Spleen (tissue), 7 donors: Measurements from ENCODE around the gene CCNB3.

Source experiments
- POLR2A ChIP-seq, 3 donors: fragments of 450-650 bp; IDR thresholded peaks; one replicate each; pipeline ENCODE4 v1.5.1; 2017; ENCODE audit warnings: antibody characterized with exemption in 3 of 3, mild to moderate bottlenecking in 1 of 3
- TF ChIP-seq, protein P1 (sequence below), 11 experiments: fragments of 200-600 bp in 7 of 11; fragments of 450-650 bp in 4 of 11; sonication (generic) in 4 of 11; IDR thresholded peaks in 8 of 11; conservative IDR thresholded peaks in 3 of 11; 1 replicate in 7 of 11; 2 replicates in 4 of 11; pipeline versions ENCODE4 v1.4.0 to v1.8.0; 2016 to 2021; ENCODE audit warnings: antibody characterized with exemption in 11 of 11, inconsistent platforms in 4 of 11, mild to moderate bottlenecking in 1 of 11
- donor health status: DM: no; HTN: no; CAD: no; lungs with moderate emphysema.
- donor health status: DM: no; HTN: no; CAD: no.
- donor health status: DM: no; HTN: no; CAD: no.

GRCh38 chrX:50165727-50166126 lies 38.8 kb upstream of the CCNB3 start:
- TF ChIP-seq, protein P1, sequence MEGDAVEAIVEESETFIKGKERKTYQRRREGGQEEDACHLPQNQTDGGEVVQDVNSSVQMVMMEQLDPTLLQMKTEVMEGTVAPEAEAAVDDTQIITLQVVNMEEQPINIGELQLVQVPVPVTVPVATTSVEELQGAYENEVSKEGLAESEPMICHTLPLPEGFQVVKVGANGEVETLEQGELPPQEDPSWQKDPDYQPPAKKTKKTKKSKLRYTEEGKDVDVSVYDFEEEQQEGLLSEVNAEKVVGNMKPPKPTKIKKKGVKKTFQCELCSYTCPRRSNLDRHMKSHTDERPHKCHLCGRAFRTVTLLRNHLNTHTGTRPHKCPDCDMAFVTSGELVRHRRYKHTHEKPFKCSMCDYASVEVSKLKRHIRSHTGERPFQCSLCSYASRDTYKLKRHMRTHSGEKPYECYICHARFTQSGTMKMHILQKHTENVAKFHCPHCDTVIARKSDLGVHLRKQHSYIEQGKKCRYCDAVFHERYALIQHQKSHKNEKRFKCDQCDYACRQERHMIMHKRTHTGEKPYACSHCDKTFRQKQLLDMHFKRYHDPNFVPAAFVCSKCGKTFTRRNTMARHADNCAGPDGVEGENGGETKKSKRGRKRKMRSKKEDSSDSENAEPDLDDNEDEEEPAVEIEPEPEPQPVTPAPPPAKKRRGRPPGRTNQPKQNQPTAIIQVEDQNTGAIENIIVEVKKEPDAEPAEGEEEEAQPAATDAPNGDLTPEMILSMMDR (IDR thresholded peaks at IDR 0.05 in 8 of 11, conservative IDR thresholded peaks at IDR 0.05 in 3 of 11): no peak
- TF ChIP-seq POLR2A (IDR thresholded peaks at IDR 0.05): no peak
